HEK293 (cell line): ENCODE data around the gene FOXF2.

ENCODE experiments used
- GFI1B ChIP-seq: fragments of 450-650 bp; formaldehyde crosslinking; IDR thresholded peaks from 2 replicates; pipeline ENCODE4 v1.5.1; 2016; ENCODE audit warnings: missing biosample characterization, missing genetic modification characterization
- GLIS2 ChIP-seq: fragments of 450-650 bp; formaldehyde crosslinking; IDR thresholded peaks from 2 replicates; pipeline ENCODE4 v1.5.1; 2016; ENCODE audit warnings: missing biosample characterization, missing genetic modification characterization
- KLF17 ChIP-seq: fragments of 450-650 bp; formaldehyde crosslinking; IDR thresholded peaks from 2 replicates; pipeline ENCODE4 v1.5.1; 2016; ENCODE audit warnings: missing biosample characterization, missing genetic modification characterization
- KLF8 ChIP-seq: fragments of 450-650 bp; formaldehyde crosslinking; IDR thresholded peaks from 2 replicates; pipeline ENCODE4 v1.5.1; 2016; ENCODE audit warnings: missing biosample characterization, missing genetic modification characterization
- KLF9 ChIP-seq: fragments of 450-650 bp; formaldehyde crosslinking; IDR thresholded peaks from 2 replicates; pipeline ENCODE4 v1.5.1; 2016; ENCODE audit warnings: missing biosample characterization, missing genetic modification characterization, low read depth
- PATZ1 ChIP-seq: fragments of 450-650 bp; formaldehyde crosslinking; IDR thresholded peaks from 2 replicates; pipeline ENCODE4 v1.5.1; 2016; ENCODE audit warnings: missing biosample characterization, missing genetic modification characterization
- PRDM6 ChIP-seq: fragments of 450-650 bp; formaldehyde crosslinking; IDR thresholded peaks from 2 replicates; pipeline ENCODE4 v1.5.1; 2017; ENCODE audit warnings: missing biosample characterization, missing genetic modification characterization
- TSHZ1 ChIP-seq: fragments of 450-650 bp; formaldehyde crosslinking; IDR thresholded peaks from 2 replicates; pipeline ENCODE4 v1.5.1; 2016; ENCODE audit warnings: missing biosample characterization, missing genetic modification characterization, borderline replicate concordance
- YY1 ChIP-seq: fragments of 450-650 bp; formaldehyde crosslinking; IDR thresholded peaks from 2 replicates; pipeline ENCODE4 v1.5.1; 2018; ENCODE audit warnings: missing biosample characterization, missing genetic modification characterization
- ZBTB7A ChIP-seq: fragments of 450-650 bp; formaldehyde crosslinking; IDR thresholded peaks from 2 replicates; pipeline ENCODE4 v1.5.1; 2016; ENCODE audit warnings: low read depth, missing biosample characterization, missing genetic modification characterization
- ZFHX2 ChIP-seq: fragments of 450-650 bp; formaldehyde crosslinking; conservative IDR thresholded peaks from 2 replicates; pipeline ENCODE4 v1.5.1; 2016; ENCODE audit warnings: missing biosample characterization, missing genetic modification characterization
- ZFP3 ChIP-seq: fragments of 450-650 bp; formaldehyde crosslinking; IDR thresholded peaks from 2 replicates; pipeline ENCODE4 v1.5.1; 2016; ENCODE audit warnings: low read depth, missing biosample characterization, missing genetic modification characterization
- ZIC2 ChIP-seq: fragments of 450-650 bp; formaldehyde crosslinking; IDR thresholded peaks from 2 replicates; pipeline ENCODE4 v1.5.1; 2016; ENCODE audit warnings: missing biosample characterization, missing genetic modification characterization
- ZNF121 ChIP-seq: fragments of 450-650 bp; formaldehyde crosslinking; IDR thresholded peaks from 2 replicates; pipeline ENCODE4 v1.5.1; 2016; ENCODE audit warnings: missing biosample characterization, missing genetic modification characterization
- ZNF146 ChIP-seq: fragments of 450-650 bp; formaldehyde crosslinking; IDR thresholded peaks from 2 replicates; pipeline ENCODE4 v1.5.1; 2016; ENCODE audit warnings: missing biosample characterization, missing genetic modification characterization
- ZNF169 ChIP-seq: fragments of 450-650 bp; formaldehyde crosslinking; IDR thresholded peaks from 2 replicates; pipeline ENCODE4 v1.5.1; 2016; ENCODE audit warnings: missing biosample characterization, missing genetic modification characterization
- ZNF175 ChIP-seq: fragments of 450-650 bp; formaldehyde crosslinking; IDR thresholded peaks from 2 replicates; pipeline ENCODE4 v1.5.1; 2016; ENCODE audit warnings: missing biosample characterization, missing genetic modification characterization
- ZNF19 ChIP-seq: fragments of 450-650 bp; formaldehyde crosslinking; IDR thresholded peaks from 2 replicates; pipeline ENCODE4; 2016; ENCODE audit warnings: missing biosample characterization, missing genetic modification characterization, low read depth
- ZNF2 ChIP-seq: fragments of 450-650 bp; formaldehyde crosslinking; IDR thresholded peaks from 2 replicates; pipeline ENCODE4 v1.5.1; 2016; ENCODE audit warnings: missing biosample characterization, missing genetic modification characterization
- ZNF221 ChIP-seq: fragments of 450-650 bp; formaldehyde crosslinking; IDR thresholded peaks from 2 replicates; pipeline ENCODE4 v1.5.1; 2017; ENCODE audit warnings: missing biosample characterization, missing genetic modification characterization, borderline replicate concordance
- ZNF302 ChIP-seq: fragments of 450-650 bp; formaldehyde crosslinking; IDR thresholded peaks from 2 replicates; pipeline ENCODE4 v1.5.1; 2016; ENCODE audit warnings: missing biosample characterization, missing genetic modification characterization, low read depth
- ZNF488 ChIP-seq: fragments of 450-650 bp; formaldehyde crosslinking; IDR thresholded peaks from 2 replicates; pipeline ENCODE4 v1.5.1; 2016; ENCODE audit warnings: missing biosample characterization, missing genetic modification characterization
- ZNF660 ChIP-seq: fragments of 450-650 bp; IDR thresholded peaks from 2 replicates; pipeline ENCODE4 v1.5.1; 2018; ENCODE audit warnings: missing biosample characterization, mild to moderate bottlenecking, missing genetic modification characterization
- ZNF677 ChIP-seq: fragments of 450-650 bp; IDR thresholded peaks from 2 replicates; pipeline ENCODE4 v1.5.0; 2018; ENCODE audit warnings: missing biosample characterization, mild to moderate bottlenecking, missing genetic modification characterization, moderate library complexity
- ZNF76 ChIP-seq: fragments of 450-650 bp; formaldehyde crosslinking; IDR thresholded peaks from 2 replicates; pipeline ENCODE4; 2016; ENCODE audit warnings: low read depth, missing biosample characterization, missing genetic modification characterization, borderline replicate concordance
- ZNF837 ChIP-seq: fragments of 450-650 bp; formaldehyde crosslinking; IDR thresholded peaks from 2 replicates; pipeline ENCODE4 v1.5.1; 2016; ENCODE audit warnings: missing biosample characterization, missing genetic modification characterization

The FOXF2 gene

GRCh38 chr6:1381481-1382330 lies 7.7 kb upstream of the FOXF2 start (continued):
- TF ChIP-seq GFI1B (tag by site-specific recombination) (no peak), KLF9 (no peak), ZNF2 (tag by site-specific recombination) (peak; percentile 36; the same call in 1 of the 2 replicates), ZNF146 (no peak), ZNF660 (tag by site-specific recombination) (0 out of 2 replicates have a peak, but pooled peaks have one; percentile 40), ZNF121 (no peak), KLF17 (tag by site-specific recombination) (peak; percentile 82), GLIS2 (no peak), ZIC2 (tag by site-specific recombination) (peak; percentile 17; the same call in 1 of the 2 replicates), YY1 (tag by site-specific recombination) (no peak), ZNF221 (tag by site-specific recombination) (no peak), ZNF302 (tag by site-specific recombination) (no peak), ZNF837 (tag by site-specific recombination) (no peak), PRDM6 (tag by site-specific recombination) (no peak), ZNF677 (tag by site-specific recombination) (no peak), KLF8 (no peak; the same call in 1 of the 2 replicates), ZFP3 (tag by site-specific recombination) (no peak), ZNF488 (tag by site-specific recombination) (no peak), PATZ1 (tag by site-specific recombination) (peak; percentile 72), TSHZ1 (no peak), ZNF175 (tag by site-specific recombination) (no peak), ZNF76 (tag by site-specific recombination) (no peak), ZBTB7A (no peak), ZFHX2 (peak; percentile 74), ZNF19 (tag by site-specific recombination) (no peak), ZNF169 (tag by site-specific recombination) (no peak)
